IPS-18c (cell line): Measurements from ENCODE around the gene MARCHF9.
"Not testable (repeated sequence)": the region's sequence is repeated elsewhere in the genome, so short reads cannot be mapped to it uniquely, and the experiment has no call there.

Experiments
- H3K4me3 ChIP-seq: 2 replicates; pipeline ENCODE4 v1.7.0; 2013; ENCODE audit warnings: low read depth, mild to moderate bottlenecking, low read length, moderate library complexity; ENCODE audit not compliant: insufficient read depth
- H3K9me3 ChIP-seq: one replicate; pipeline ENCODE4 v1.6.1; 2013; ENCODE audit warnings: mild to moderate bottlenecking, low read length, moderate library complexity; ENCODE audit not compliant: control insufficient read depth, insufficient read depth

Gene MARCHF9

GRCh38 chr12:57772429-57773322 is 17.8 kb downstream of the MARCHF9 start, which contains the start of gene EEF1AKMT3:
EEF1AKMT3 (plus strand) TSS chr12:57772614; CDS start chr12:57772725, 111 bp downstream.
- Histone ChIP-seq H3K9me3 (no peaks in the 10 kb centered on the region), H3K4me3 (peak within 1 kb of the TSS; percentile 100)

GRCh38 chr12:57774634-57775033 is 19.7 kb downstream of the MARCHF9 start:
- H3K4me3 ChIP-seq, H3K9me3 ChIP-seq: not testable (repeated sequence)

- Histone ChIP-seq H3K9me3 (no peaks in the 10 kb centered on the region), H3K4me3 (no peak overlapping the region)
These were observed 20.1 kb downstream of the MARCHF9 start for GRCh38 chr12:57775044-57775443.

- Histone ChIP-seq H3K4me3 (no peak overlapping the region), H3K9me3 (no peaks in the 10 kb centered on the region)
These were observed 20.8 kb downstream of the MARCHF9 start for GRCh38 chr12:57775563-57776246.

GRCh38 chr12:57776247-57776587 is 21.3 kb downstream of the MARCHF9 start:
- Histone ChIP-seq H3K4me3 (no peak overlapping the region), H3K9me3 (no peaks in the 10 kb centered on the region)

DNA sequence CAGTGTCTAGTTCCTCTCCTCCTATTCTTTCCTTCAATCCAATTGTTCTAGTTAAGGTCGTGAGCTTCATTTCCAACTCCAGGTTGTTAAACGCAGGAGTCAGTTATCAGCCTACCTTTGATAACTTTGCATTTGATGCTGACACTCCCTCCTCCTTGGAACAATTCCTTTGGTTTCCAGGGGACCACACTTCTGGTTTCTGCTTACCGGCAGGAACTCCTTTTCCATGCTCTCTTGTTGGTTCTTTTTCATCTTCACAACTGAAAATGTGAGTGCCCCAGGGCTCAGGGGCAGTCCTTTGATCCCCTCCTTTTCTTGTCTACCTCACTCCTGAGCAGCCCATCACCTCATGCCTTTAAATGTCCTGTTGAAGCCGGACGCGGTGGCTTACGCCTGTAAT is 22.5 kb downstream of the MARCHF9 start:
- Histone ChIP-seq H3K9me3 (no peaks in the 10 kb centered on the region), H3K4me3 (no peak overlapping the region)

- no peaks in the 10 kb centered on the region for H3K9me3 ChIP-seq
- H3K4me3 ChIP-seq, result no peak overlapping the region
These were observed 23.0 kb downstream of the MARCHF9 start for GRCh38 chr12:57777911-57778310.

- Histone ChIP-seq H3K9me3 (no peaks in the 10 kb centered on the region), H3K4me3 (no peak overlapping the region)
These were observed 24.8 kb downstream of the MARCHF9 start for GRCh38 chr12:57779736-57780135.

DNA sequence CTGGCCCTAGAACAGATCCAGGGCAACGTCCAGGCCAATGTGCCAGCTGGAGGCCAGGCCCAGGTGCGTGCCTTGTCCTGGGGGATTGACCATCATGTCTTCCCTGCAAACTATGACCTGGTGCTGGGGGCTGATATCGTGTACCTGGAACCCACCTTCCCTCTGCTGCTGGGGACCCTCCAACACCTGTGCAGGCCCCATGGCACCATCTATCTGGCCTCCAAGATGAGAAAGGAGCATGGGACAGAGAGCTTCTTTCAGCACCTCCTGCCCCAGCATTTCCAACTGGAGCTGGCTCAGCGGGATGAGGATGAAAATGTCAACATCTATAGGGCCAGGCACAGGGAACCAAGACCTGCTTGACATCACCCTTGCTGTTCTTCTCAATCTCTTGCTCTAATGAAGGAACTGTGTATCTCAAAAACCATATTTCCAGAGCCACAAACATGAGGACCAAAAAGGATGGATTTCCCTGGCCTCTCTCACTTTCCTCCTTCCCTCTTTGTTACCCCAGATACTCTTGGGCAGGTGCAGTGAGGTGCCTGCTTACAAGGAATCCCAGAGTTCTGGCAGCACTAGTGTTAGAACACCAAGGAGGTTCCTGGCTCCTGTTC is 25.5 kb downstream of the MARCHF9 start:
- Histone ChIP-seq H3K9me3 (no peaks in the 10 kb centered on the region), H3K4me3 (no peak overlapping the region)

GRCh38 chr12:57781244-57781643 is 26.3 kb downstream of the MARCHF9 start:
- H3K9me3 ChIP-seq, result no peaks in the 10 kb centered on the region
- no peak overlapping the region for H3K4me3 ChIP-seq

GRCh38 chr12:57781801-57782200 is 26.9 kb downstream of the MARCHF9 start:
- Histone ChIP-seq H3K9me3 (no peaks in the 10 kb centered on the region), H3K4me3 (no peak overlapping the region)

- no peaks in the 10 kb centered on the region for H3K9me3 ChIP-seq
- H3K4me3 ChIP-seq, result no peak overlapping the region; the same call in 1 of the 2 replicates
These were observed 27.3 kb downstream of the MARCHF9 start for GRCh38 chr12:57782243-57782607.

DNA sequence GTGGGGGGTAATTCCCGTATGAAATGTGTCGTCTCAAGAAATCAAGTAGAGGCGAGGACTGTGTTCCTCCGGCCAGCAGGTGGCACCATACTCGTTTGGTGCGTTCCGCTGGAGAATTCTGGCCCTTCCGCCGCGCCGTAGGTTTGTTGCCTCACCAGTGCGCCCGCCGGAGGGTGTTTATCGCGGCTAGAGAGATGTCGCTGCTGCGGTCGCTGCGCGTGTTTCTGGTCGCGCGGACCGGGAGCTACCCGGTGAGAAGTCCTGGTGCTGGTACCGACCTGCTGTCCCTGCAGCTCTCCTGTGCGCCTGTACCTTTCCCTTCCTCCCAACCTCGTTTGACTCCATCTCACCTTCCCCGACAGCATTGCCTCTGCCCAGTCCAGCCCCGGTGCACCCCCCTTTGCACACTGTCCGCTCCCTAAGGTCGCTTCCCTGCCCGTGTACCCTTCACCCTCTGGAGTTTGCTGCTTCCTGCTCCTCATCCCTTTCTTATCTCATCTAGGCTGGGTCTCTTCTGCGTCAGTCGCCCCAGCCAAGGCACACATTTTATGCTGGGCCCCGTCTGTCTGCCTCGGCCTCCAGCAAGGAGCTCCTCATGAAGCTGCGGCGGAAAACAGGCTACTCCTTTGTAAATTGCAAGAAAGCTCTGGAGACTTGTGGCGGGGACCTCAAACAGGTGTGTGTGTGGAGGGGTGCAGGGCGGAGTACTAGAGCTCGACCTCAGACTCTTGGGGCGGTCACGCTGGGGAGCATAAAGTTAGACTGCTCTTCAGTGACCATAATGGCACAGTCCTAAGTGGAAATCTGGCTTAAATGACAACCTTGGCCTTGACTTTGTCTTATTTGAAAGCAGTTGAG is 27.9 kb downstream of the MARCHF9 start, which contains the start of gene TSFM:
Gene TSFM, plus strand, starts transcription at position 180 of the 858 bp plus-strand sequence. Its CDS starts 15 bp downstream, at position 195.
- Histone ChIP-seq H3K9me3 (no peaks in the 10 kb centered on the region), H3K4me3 (peak within 1 kb of the TSS; percentile 96)

DNA sequence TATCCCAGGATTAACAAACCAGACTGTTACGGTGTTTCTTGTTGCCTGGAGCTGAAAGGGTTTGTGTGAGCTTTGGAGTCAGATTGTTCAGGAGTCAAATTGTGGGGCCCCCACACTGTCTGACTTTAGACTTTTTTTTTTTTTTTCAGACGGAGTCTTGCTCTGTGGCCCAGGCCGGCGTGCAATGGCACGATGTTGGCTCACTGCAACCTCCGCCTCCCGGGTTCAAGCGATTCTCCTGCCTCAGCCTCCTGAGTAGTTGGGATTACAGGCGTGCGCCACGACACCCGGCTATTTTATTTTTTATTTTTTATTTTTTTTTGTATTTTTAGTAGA is 28.5 kb downstream of the MARCHF9 start:
- Histone ChIP-seq H3K9me3 (no peaks in the 10 kb centered on the region), H3K4me3 (peak overlapping the region; percentile 96)

DNA sequence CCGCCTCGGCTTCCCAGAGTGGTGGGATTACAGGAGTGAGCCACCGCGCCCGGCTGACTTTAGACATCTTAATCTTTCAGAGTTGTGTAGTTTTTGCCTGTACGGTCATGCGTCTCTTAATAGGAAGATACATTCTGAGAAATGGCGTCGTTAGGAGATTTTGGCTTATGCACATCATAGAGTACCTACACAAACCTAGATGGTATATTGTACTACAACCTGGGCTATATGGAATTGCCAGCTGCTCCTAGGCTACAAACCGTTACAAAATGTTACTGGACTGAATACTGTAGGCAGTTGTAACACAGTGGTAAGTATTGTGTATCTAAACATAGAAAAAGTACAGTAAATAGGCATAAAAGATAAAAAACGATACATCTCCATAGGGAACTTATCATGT is 29.0 kb downstream of the MARCHF9 start:
- Histone ChIP-seq H3K9me3 (no peaks in the 10 kb centered on the region), H3K4me3 (no peak overlapping the region)

DNA sequence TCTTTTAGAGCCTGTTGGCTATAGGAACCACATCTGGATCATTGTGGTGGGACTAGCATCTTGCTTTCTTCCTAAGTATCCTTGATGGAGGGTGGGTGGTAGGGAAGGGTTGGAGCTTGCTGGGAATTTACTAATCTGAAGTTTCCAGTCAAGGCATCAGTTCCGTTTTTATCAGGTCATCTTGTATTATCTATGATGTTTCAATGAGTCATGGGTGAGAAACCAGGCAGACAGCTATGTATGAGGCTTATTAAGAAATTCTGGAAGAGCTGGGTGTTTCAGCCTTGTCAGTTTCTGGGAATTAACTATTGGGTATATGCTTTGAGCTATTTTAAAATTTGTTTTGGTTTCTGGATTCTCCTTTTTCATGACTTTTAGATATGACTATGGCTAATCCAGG is 39.0 kb downstream of the MARCHF9 start:
- Histone ChIP-seq H3K9me3 (no peaks in the 10 kb centered on the region), H3K4me3 (no peak overlapping the region)

DNA sequence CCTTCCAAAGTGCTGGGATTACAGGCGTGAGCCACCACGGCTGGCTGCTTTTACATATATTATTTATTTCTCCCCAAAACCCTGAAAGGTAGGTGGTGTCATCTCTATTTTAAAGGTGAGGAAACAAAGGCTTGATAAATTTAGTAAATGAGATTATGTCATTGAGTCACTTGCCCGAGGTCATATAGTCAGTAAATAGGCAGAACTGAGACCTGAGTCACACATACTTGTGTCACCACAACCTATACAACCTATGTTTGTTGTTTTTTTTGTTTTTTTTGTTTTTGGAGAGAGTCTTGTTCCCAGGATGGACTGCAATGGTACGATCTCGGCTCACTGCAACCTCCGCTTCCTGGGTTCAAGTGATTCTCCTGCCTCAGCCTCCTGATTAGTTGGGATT is 40.5 kb downstream of the MARCHF9 start:
- Histone ChIP-seq H3K4me3 (no peak overlapping the region), H3K9me3 (no peaks in the 10 kb centered on the region)
